ENCODE measurements around the gene POU6F2. TPM values are rescaled to one million over a fixed set of nuclear protein-coding genes. Genes with fewer than 3 reads are reported as not detected.
A peak's percentile ranks its signal among the peaks of the same experiment; 100 is the strongest.

POU6F2 gene
- total RNA-seq, 1 donor from 2014 or later, result 0.78 TPM

DNA sequence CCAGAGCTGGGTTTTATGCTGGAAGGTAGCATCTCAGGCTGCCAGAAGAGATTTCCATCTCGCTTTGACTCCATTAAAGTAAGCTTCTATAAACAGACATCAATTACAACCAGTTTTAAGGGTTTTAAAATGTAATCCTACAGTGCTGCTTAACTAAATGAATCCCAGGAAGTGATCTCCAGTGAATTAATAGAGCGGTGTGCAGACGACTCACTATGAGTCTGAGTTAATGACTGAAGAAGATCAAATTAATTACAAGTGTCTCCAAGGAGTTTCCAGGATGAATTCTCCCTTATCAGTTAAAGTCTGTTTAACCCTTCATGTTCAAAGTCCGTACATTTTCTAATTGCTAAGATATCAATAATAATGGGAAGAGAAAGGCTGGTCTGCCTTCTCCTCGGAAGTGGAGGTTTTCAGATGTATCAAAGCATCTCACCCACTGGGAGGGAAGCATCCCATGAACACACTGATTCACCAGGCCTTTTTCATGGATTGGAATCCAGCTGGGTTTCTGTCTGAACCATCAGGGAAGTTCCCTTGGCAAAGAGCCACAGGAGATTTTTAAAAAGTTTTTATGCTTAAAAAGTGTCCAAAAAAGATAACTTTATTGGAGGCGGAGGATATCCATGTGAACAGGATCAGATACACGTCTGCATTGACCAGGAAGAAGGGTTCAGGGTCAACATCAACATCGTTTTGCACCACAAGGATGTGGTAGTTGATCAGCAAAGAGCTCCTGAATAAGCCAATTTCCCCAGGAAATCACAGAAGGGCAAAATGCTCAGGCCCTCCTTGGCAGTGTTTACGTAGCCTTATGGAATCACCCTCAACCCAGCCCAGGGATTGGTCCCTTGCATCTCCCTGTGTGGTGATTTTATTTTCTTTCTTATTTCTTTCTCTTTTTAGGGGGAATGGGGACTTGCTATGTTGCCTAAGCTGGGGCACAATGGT is 288.2 kb downstream of the POU6F2 start:
- DNase-seq (no peak), ATAC-seq (no peak)
- TF ChIP-seq CTCF (IDR thresholded peaks at IDR 0.05), result no peak
- no peaks in the 10 kb centered on the region for H3K27me3 ChIP-seq
- H3K4me3 ChIP-seq, result no peak overlapping the region
- H3K9me3 ChIP-seq, result no peaks in the 10 kb centered on the region
- no peaks in the 10 kb centered on the region for H3K4me1 ChIP-seq
- no peaks in the 10 kb centered on the region for H3K36me3 ChIP-seq
- no peak overlapping the region for H3K27ac ChIP-seq
- intact Hi-C loops (cut with DNase I), result no loop called here

DNA sequence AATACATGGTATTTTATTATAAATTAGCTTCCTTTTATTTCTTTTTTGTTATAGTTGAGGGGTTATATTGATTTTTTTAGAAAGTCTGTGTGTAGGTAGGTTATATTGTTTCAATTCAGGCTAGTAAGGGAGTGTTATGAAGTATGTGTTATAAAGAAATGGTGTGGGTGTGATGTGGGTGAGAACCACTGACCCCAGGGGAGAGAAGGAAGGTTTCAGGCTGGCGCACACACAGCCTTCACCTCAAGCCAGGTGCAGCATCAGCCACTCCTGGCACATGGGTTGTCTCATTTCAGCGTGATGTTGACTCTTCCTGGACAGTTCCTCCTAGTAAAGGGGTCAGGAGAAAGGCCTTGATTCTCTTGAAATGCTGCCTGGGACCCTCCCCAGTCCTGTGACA is 291.3 kb downstream of the POU6F2 start:
- Histone ChIP-seq H3K27ac (no peak overlapping the region), H3K36me3 (no peaks in the 10 kb centered on the region), H3K4me3 (no peak overlapping the region), H3K9me3 (no peaks in the 10 kb centered on the region), H3K4me1 (no peaks in the 10 kb centered on the region), H3K27me3 (no peaks in the 10 kb centered on the region)
- DNase-seq (no peak), ATAC-seq (no peak)
- intact Hi-C loops (cut with DNase I), result no loop called here
- no peak for TF ChIP-seq CTCF (IDR thresholded peaks at IDR 0.05)

DNA sequence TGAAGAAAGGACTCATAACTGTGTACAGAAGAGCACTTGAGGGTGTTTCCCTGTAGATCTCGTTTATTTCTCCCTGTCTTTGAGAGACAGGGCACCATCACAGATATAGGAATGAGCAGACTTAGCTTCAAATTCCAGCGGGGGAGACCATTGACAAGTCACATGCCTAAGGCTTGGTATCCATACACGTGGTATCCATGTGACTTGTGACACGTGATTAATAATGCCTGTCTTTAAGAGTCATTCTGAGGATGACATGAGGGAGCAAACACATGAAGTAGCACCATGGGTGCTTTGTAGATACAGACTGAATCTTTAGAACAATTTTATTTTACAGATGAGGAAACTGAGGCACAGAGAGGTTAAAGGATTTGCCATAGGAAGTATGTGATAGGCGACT is 292.3 kb downstream of the POU6F2 start:
- no peak for TF ChIP-seq CTCF (IDR thresholded peaks at IDR 0.05)
- Histone ChIP-seq H3K9me3 (no peaks in the 10 kb centered on the region), H3K4me3 (no peak overlapping the region), H3K27me3 (no peaks in the 10 kb centered on the region), H3K4me1 (no peaks in the 10 kb centered on the region), H3K36me3 (no peaks in the 10 kb centered on the region), H3K27ac (no peak overlapping the region)
- ATAC-seq (no peak), DNase-seq (no peak)
- intact Hi-C loops (cut with DNase I), result no loop called here

GRCh38 chr7:39271402-39271801 is 293.7 kb downstream of the POU6F2 start:
- Histone ChIP-seq H3K27me3 (no peaks in the 10 kb centered on the region), H3K9me3 (no peaks in the 10 kb centered on the region), H3K4me3 (no peak overlapping the region), H3K36me3 (no peaks in the 10 kb centered on the region), H3K4me1 (no peaks in the 10 kb centered on the region), H3K27ac (no peak overlapping the region)
- no peak for TF ChIP-seq CTCF (IDR thresholded peaks at IDR 0.05)
- ATAC-seq (peak; percentile 67), DNase-seq (peak; percentile 85)
- intact Hi-C loops (cut with DNase I), result no loop called here

DNA sequence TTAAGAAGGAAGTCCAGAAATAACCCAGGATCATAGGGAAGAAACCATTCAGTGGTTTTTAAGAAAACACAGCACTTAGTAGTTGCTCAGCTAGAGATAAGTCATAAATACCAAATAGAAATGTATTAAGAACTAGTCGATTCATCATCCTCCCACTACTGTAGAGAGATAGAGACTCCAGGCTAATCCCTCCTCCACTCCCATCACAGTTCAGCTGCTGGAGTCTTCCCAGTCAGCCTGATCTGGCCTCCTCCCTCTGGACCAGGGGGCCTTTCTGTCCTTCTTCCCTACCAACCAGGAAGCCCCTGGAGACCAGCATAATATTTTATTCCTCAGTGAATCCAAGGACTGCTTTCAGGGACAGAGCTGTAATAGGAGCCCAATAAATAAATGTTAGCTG is 294.4 kb downstream of the POU6F2 start:
- intact Hi-C loops (cut with DNase I), result no loop called here
- no peak for ATAC-seq

More for the DNA sequence above, 294.4 kb downstream of the POU6F2 start:
- TF ChIP-seq CTCF (IDR thresholded peaks at IDR 0.05), result no peak
- Histone ChIP-seq H3K9me3 (no peaks in the 10 kb centered on the region), H3K4me1 (no peaks in the 10 kb centered on the region), H3K4me3 (no peak overlapping the region), H3K36me3 (no peaks in the 10 kb centered on the region), H3K27me3 (no peaks in the 10 kb centered on the region), H3K27ac (no peak overlapping the region)
- DNase-seq, result no peak

Measured in upper lobe of right lung (tissue), 1 donor.